ENCODE results near the gene SLC43A2.

The SLC43A2 gene

GRCh38 chr17:1623057-1623630 lies 5.5 kb downstream of the SLC43A2 start:
- Mint-ChIP-seq H3K4me1 (peaks cover 12% of the 10 kb centered on the region), H3K4me3 (no peak overlapping the region), H3K36me3 (no peaks in the 10 kb centered on the region), H3K27me3 (peaks cover 46% of the 10 kb centered on the region), H3K9me3 (no peaks in the 10 kb centered on the region), H3K27ac (no peak overlapping the region)
- DNase-seq = no peak
- CTCF ChIA-PET = interaction anchor here (1.3 kb wide), 1 partner anchor 46 kb away, joined by 3 read pairs; no protein-coding TSS in a partner anchor

GRCh38 chr17:1621273-1621954 lies 7.2 kb downstream of the SLC43A2 start:
- Mint-ChIP-seq H3K36me3 (no peaks in the 10 kb centered on the region), H3K27ac (no peak overlapping the region), H3K9me3 (no peaks in the 10 kb centered on the region), H3K4me3 (no peak overlapping the region), H3K4me1 (peaks cover 5% of the 10 kb centered on the region), H3K27me3 (peaks cover 32% of the 10 kb centered on the region)
- DNase-seq = no peak
- CTCF ChIA-PET = interaction anchor here (1.6 kb wide), 1 partner anchor 88 kb away, joined by 3 read pairs; no protein-coding TSS in a partner anchor

GRCh38 chr17:1620486-1620885 lies 8.1 kb downstream of the SLC43A2 start:
- no peak overlapping the region for H3K27ac Mint-ChIP-seq
- no peaks in the 10 kb centered on the region for H3K36me3 Mint-ChIP-seq
- peaks cover 3% of the 10 kb centered on the region for H3K4me1 Mint-ChIP-seq
- no peak overlapping the region for H3K4me3 Mint-ChIP-seq
- no peaks in the 10 kb centered on the region for H3K9me3 Mint-ChIP-seq
- H3K27me3 Mint-ChIP-seq = peaks cover 23% of the 10 kb centered on the region
- CTCF ChIA-PET = interaction anchor here (1.6 kb wide), 1 partner anchor 87 kb away, joined by 3 read pairs; no protein-coding TSS in a partner anchor
- DNase-seq = no peak

- Mint-ChIP-seq H3K4me1 (peaks cover 3% of the 10 kb centered on the region), H3K27ac (no peak overlapping the region), H3K27me3 (peaks cover 4% of the 10 kb centered on the region), H3K36me3 (no peaks in the 10 kb centered on the region), H3K9me3 (no peaks in the 10 kb centered on the region), H3K4me3 (no peak overlapping the region)
- no peak for DNase-seq
- CTCF ChIA-PET = interaction anchor here (1.1 kb wide), 1 partner anchor 57 kb away, joined by 3 read pairs; no protein-coding TSS in a partner anchor
Observed at GRCh38 chr17:1617620-1618174, 10.9 kb downstream of the SLC43A2 start.

- no peak overlapping the region for H3K27ac Mint-ChIP-seq
- peaks cover 3% of the 10 kb centered on the region for H3K4me1 Mint-ChIP-seq
- CTCF ChIA-PET = interaction anchor here (0.6 to 0.7 kb wide), 2 partner anchors 14 to 1310 kb away, joined by 3 read pairs; no protein-coding TSS in a partner anchor
Observed at GRCh38 chr17:1616101-1616500, 12.5 kb downstream of the SLC43A2 start.

GRCh38 chr17:1612400-1612799 lies 16.2 kb downstream of the SLC43A2 start:
- Mint-ChIP-seq H3K27ac (no peak overlapping the region), H3K36me3 (no peaks in the 10 kb centered on the region), H3K4me3 (no peak overlapping the region), H3K27me3 (peaks cover 1% of the 10 kb centered on the region), H3K4me1 (no peaks in the 10 kb centered on the region), H3K9me3 (no peaks in the 10 kb centered on the region)
- DNase-seq = no peak
- CTCF ChIA-PET = no interaction called here

More at GRCh38 chr17:1616101-1616500, 12.5 kb downstream of the SLC43A2 start:
- no peak for DNase-seq
- Mint-ChIP-seq H3K27me3 (peaks cover 4% of the 10 kb centered on the region), H3K4me3 (no peak overlapping the region), H3K9me3 (no peaks in the 10 kb centered on the region), H3K36me3 (no peaks in the 10 kb centered on the region)

GRCh38 chr17:1611715-1612114 lies 16.9 kb downstream of the SLC43A2 start:
- Mint-ChIP-seq H3K4me1 (no peaks in the 10 kb centered on the region), H3K27me3 (peaks cover 4% of the 10 kb centered on the region), H3K27ac (no peak overlapping the region), H3K4me3 (no peak overlapping the region), H3K36me3 (no peaks in the 10 kb centered on the region), H3K9me3 (no peaks in the 10 kb centered on the region)
- DNase-seq = no peak
- CTCF ChIA-PET = no interaction called here

GRCh38 chr17:1608676-1609075 lies 20.0 kb downstream of the SLC43A2 start:
- Mint-ChIP-seq H3K27me3 (peaks cover 20% of the 10 kb centered on the region), H3K36me3 (no peaks in the 10 kb centered on the region), H3K4me1 (no peaks in the 10 kb centered on the region), H3K9me3 (no peaks in the 10 kb centered on the region), H3K4me3 (no peak overlapping the region), H3K27ac (no peak overlapping the region)
- CTCF ChIA-PET = interaction anchor here (2.1 kb wide), 1 partner anchor 34 kb away, joined by 5 read pairs; no protein-coding TSS in a partner anchor
- DNase-seq = no peak

GRCh38 chr17:1607971-1608320 lies 20.7 kb downstream of the SLC43A2 start:
- Mint-ChIP-seq H3K36me3 (no peaks in the 10 kb centered on the region), H3K27me3 (peaks cover 20% of the 10 kb centered on the region), H3K27ac (no peak overlapping the region), H3K4me3 (no peak overlapping the region), H3K4me1 (no peaks in the 10 kb centered on the region), H3K9me3 (no peaks in the 10 kb centered on the region)
- CTCF ChIA-PET = interaction anchor here (0.8 to 2.1 kb wide), 2 partner anchors 34 to 41 kb away, joined by 3 to 5 read pairs; no protein-coding TSS in a partner anchor
- DNase-seq = no peak

GRCh38 chr17:1606352-1606985 lies 22.2 kb downstream of the SLC43A2 start:
- Mint-ChIP-seq H3K27ac (no peak overlapping the region), H3K4me1 (no peaks in the 10 kb centered on the region), H3K36me3 (no peaks in the 10 kb centered on the region), H3K4me3 (no peak overlapping the region), H3K27me3 (peaks cover 23% of the 10 kb centered on the region), H3K9me3 (peaks cover 4% of the 10 kb centered on the region)
- CTCF ChIA-PET = no interaction called here
- no peak for DNase-seq

- no peak overlapping the region for H3K27ac Mint-ChIP-seq
- CTCF ChIA-PET = no interaction called here
- peaks cover 7% of the 10 kb centered on the region for H3K9me3 Mint-ChIP-seq
- H3K4me1 Mint-ChIP-seq = no peaks in the 10 kb centered on the region
- H3K27me3 Mint-ChIP-seq = peaks cover 23% of the 10 kb centered on the region
- H3K4me3 Mint-ChIP-seq = no peak overlapping the region
- no peaks in the 10 kb centered on the region for H3K36me3 Mint-ChIP-seq
- no peak for DNase-seq
Observed at GRCh38 chr17:1605681-1606351, 22.8 kb downstream of the SLC43A2 start.

GRCh38 chr17:1604831-1605528 lies 23.7 kb downstream of the SLC43A2 start:
- Mint-ChIP-seq H3K27me3 (peaks cover 23% of the 10 kb centered on the region), H3K4me3 (no peak overlapping the region), H3K4me1 (no peaks in the 10 kb centered on the region), H3K9me3 (peaks cover 7% of the 10 kb centered on the region), H3K27ac (no peak overlapping the region), H3K36me3 (no peaks in the 10 kb centered on the region)
- DNase-seq = no peak
- CTCF ChIA-PET = no interaction called here

- Mint-ChIP-seq H3K9me3 (peaks cover 7% of the 10 kb centered on the region), H3K27me3 (peaks cover 19% of the 10 kb centered on the region), H3K27ac (no peak overlapping the region), H3K4me1 (no peaks in the 10 kb centered on the region), H3K36me3 (no peaks in the 10 kb centered on the region), H3K4me3 (no peak overlapping the region)
- DNase-seq = no peak
- CTCF ChIA-PET = no interaction called here
Observed at GRCh38 chr17:1601571-1601970, 27.1 kb downstream of the SLC43A2 start.

Measured in activated naive CD4-positive, alpha-beta T cell treated with anti-CD3 and anti-CD28 coated beads, Interleukin-2, amount 10 ng/mL, durations not matched to agents 7 days and 5 days (primary cell).